ENCODE results near the gene HEATR5A. TPM values are rescaled to one million over a fixed set of nuclear protein-coding genes. Genes with fewer than 3 reads are reported as not detected.
"Not testable (repeated sequence)": the region's sequence is repeated elsewhere in the genome, so short reads cannot be mapped to it uniquely, and the experiment has no call there.

Gene HEATR5A
- total RNA-seq, 3 donors from 2014 or later (not counting 1 experiment from before 2014, with no cell fraction given): 12.1 to 23.9 (median 15.1) TPM

DNA sequence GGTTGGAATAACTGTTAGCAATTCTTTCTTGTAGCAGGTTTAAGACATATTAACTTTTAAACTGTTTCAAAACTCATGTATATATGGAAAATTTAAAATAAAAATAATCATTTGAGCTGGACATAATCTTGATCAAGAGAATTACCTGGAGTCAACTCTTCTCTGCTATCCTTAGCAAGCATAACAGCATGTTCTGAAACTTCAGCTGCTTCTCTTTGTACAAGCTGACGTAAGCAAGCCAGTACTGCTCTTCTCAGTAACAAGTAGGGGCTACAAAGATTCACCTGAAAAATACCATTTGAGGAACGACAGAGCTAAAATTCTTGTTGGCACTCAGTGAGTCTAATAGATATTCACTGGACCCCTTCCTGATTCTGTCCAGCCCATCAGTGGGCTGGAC, 83.0 kb downstream of the HEATR5A start:
- Histone ChIP-seq H3K4me3 (ENCODE audit: low read length) (no peak overlapping the region), H3K36me3 (ENCODE audit: control insufficient read depth, insufficient read depth, low read length) (peaks cover 8% of the 10 kb centered on the region), H3K27me3 (ENCODE audit: control insufficient read depth, insufficient read depth, low read length) (no peaks in the 10 kb centered on the region), H3K9me3 (ENCODE audit: control insufficient read depth, insufficient read depth, low read length) (no peaks in the 10 kb centered on the region), H3K4me1 (ENCODE audit: control insufficient read depth, insufficient read depth, low read length) (no peaks in the 10 kb centered on the region), H3K27ac (ENCODE audit: low read length) (no peak overlapping the region)
- no peak overlapping the region for H3K27ac Mint-ChIP-seq
- H3K36me3 Mint-ChIP-seq: peaks cover 6% of the 10 kb centered on the region
- H3K27me3 Mint-ChIP-seq (ENCODE audit: low read depth in 2 of 2): no peaks in the 10 kb centered on the region
- intact Hi-C loops (cut with micrococcal nuclease): no loop called here
- DNase-seq: no peak
- WGBS (ENCODE audit: insufficient coverage): 91% methylated on average over 2 of the region's 2 CpGs
- no peaks in the 10 kb centered on the region for H3K4me1 Mint-ChIP-seq
- TF ChIP-seq, protein P1, sequence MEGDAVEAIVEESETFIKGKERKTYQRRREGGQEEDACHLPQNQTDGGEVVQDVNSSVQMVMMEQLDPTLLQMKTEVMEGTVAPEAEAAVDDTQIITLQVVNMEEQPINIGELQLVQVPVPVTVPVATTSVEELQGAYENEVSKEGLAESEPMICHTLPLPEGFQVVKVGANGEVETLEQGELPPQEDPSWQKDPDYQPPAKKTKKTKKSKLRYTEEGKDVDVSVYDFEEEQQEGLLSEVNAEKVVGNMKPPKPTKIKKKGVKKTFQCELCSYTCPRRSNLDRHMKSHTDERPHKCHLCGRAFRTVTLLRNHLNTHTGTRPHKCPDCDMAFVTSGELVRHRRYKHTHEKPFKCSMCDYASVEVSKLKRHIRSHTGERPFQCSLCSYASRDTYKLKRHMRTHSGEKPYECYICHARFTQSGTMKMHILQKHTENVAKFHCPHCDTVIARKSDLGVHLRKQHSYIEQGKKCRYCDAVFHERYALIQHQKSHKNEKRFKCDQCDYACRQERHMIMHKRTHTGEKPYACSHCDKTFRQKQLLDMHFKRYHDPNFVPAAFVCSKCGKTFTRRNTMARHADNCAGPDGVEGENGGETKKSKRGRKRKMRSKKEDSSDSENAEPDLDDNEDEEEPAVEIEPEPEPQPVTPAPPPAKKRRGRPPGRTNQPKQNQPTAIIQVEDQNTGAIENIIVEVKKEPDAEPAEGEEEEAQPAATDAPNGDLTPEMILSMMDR (IDR thresholded peaks at IDR 0.05): no peak
- H3K4me3 Mint-ChIP-seq: no peak overlapping the region
- no peaks in the 10 kb centered on the region for H3K9me3 Mint-ChIP-seq
- ATAC-seq: no peak

DNA sequence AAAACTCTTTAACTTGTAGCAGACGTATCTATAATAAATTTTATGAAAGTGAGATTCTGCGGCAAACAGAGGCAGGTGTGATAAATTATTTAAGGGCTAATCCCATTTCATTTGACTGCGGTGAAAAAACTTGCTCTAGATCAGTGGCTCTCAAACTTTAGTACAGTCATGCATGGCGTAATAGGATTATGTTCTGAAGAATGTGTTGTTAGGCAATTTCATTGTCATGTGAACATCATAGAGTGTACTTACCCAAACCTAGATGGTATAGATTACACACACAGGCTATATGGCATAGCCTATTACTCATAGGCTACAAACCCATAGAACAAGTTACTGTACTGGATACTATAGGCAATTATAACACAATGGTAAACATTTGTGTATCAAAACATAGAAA, 83.7 kb downstream of the HEATR5A start:
- no peak overlapping the region for H3K4me3 Mint-ChIP-seq

DNA sequence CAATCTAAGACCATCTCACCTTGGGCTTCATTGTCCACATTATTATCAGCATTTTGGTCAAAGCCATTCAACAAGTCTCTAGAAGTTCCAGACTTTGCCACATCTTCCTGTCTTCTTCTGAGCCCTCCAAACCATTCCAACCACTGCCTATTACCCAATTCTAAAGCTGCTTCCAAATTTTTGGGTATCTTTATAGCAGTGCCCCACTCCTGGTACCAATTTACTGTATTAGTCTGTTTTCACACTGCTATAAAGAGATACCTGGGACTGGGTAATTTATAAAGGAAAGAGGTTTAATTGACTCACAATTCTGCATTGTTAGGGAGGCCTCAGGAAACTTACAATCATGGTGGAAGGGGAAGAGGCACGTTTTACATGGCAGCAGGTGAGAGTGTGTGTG, 89.0 kb downstream of the HEATR5A start:
- H3K27me3 ChIP-seq (ENCODE audit: control insufficient read depth, insufficient read depth, low read length); H3K9me3 Mint-ChIP-seq; H3K4me1 Mint-ChIP-seq; H3K4me1 ChIP-seq (ENCODE audit: control insufficient read depth, insufficient read depth, low read length); DNase-seq; H3K27me3 Mint-ChIP-seq (ENCODE audit: low read depth in 2 of 2); H3K4me3 Mint-ChIP-seq; H3K27ac Mint-ChIP-seq; ATAC-seq; intact Hi-C loops (cut with micrococcal nuclease); H3K36me3 ChIP-seq (ENCODE audit: control insufficient read depth, insufficient read depth, low read length); H3K4me3 ChIP-seq (ENCODE audit: low read length); H3K27ac ChIP-seq (ENCODE audit: low read length): not testable (repeated sequence)
- peaks cover 13% of the 10 kb centered on the region for H3K36me3 Mint-ChIP-seq
- H3K9me3 ChIP-seq (ENCODE audit: control insufficient read depth, insufficient read depth, low read length): peaks cover 14% of the 10 kb centered on the region
- WGBS (ENCODE audit: insufficient coverage): 89% methylated on average over 1 of the region's 1 CpG

More for the DNA sequence above, 83.7 kb downstream of the HEATR5A start:
- Histone ChIP-seq H3K36me3 (ENCODE audit: control insufficient read depth, insufficient read depth, low read length) (peaks cover 8% of the 10 kb centered on the region), H3K4me3 (ENCODE audit: low read length) (no peak overlapping the region), H3K27ac (ENCODE audit: low read length) (no peak overlapping the region), H3K9me3 (ENCODE audit: control insufficient read depth, insufficient read depth, low read length) (no peaks in the 10 kb centered on the region), H3K4me1 (ENCODE audit: control insufficient read depth, insufficient read depth, low read length) (no peaks in the 10 kb centered on the region), H3K27me3 (ENCODE audit: control insufficient read depth, insufficient read depth, low read length) (no peaks in the 10 kb centered on the region)
- Mint-ChIP-seq H3K27ac (no peak overlapping the region), H3K36me3 (peaks cover 12% of the 10 kb centered on the region), H3K27me3 (ENCODE audit: low read depth in 2 of 2) (no peaks in the 10 kb centered on the region), H3K9me3 (no peaks in the 10 kb centered on the region), H3K4me1 (no peaks in the 10 kb centered on the region)
- no peak for DNase-seq
- TF ChIP-seq, protein P1 (IDR thresholded peaks at IDR 0.05): no peak
- intact Hi-C loops (cut with micrococcal nuclease): no loop called here
- ATAC-seq: no peak
- WGBS (ENCODE audit: insufficient coverage): 96% methylated on average over 4 of the region's 4 CpGs

DNA sequence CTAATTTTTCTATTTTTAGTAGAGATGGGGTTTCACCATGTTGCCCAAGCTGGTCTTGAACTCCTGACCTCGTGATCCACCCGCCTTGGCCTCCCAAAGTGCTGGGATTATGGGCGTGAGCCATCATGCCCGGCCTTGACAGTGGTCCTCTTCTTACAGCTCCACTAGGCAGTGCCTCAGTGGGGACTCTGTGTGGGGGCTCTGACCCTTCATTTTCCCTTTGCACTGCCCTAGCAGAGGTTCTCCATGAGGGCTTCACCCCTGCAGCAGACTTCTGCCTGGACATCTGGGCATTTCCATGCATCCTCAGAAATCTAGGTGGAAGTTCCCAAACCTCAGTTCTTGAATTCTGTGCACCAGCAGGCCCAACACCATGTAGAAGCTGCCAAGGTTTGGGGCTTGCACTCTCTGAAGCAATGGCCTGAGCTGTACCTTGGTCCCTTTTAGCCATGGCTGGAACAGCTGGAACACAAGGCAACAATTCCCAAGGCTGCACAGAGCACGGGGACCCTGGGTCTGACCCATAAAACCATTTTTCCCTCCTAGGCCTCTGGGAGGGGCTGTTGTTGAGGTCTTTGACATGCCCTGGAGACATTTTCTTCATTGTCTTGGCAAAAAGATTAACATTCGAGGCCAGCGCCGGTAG, 90.4 kb downstream of the HEATR5A start:
- H3K27ac Mint-ChIP-seq; H3K27me3 ChIP-seq (ENCODE audit: control insufficient read depth, insufficient read depth, low read length); ATAC-seq; H3K4me3 Mint-ChIP-seq; H3K27ac ChIP-seq (ENCODE audit: low read length); H3K4me3 ChIP-seq (ENCODE audit: low read length); H3K4me1 Mint-ChIP-seq; DNase-seq; H3K9me3 Mint-ChIP-seq; H3K4me1 ChIP-seq (ENCODE audit: control insufficient read depth, insufficient read depth, low read length); intact Hi-C loops (cut with micrococcal nuclease); H3K27me3 Mint-ChIP-seq (ENCODE audit: low read depth in 2 of 2); H3K36me3 ChIP-seq (ENCODE audit: control insufficient read depth, insufficient read depth, low read length): not testable (repeated sequence)
- H3K9me3 ChIP-seq (ENCODE audit: control insufficient read depth, insufficient read depth, low read length): peaks cover 14% of the 10 kb centered on the region
- WGBS (ENCODE audit: insufficient coverage): 96% methylated on average over 8 of the region's 8 CpGs
- peaks cover 13% of the 10 kb centered on the region for H3K36me3 Mint-ChIP-seq
